MM.1S (cell line): ENCODE results near the gene EZH1.

Experiments
- CTCF ChIP-seq: fragments of 300-600 bp; sonication (generic); IDR thresholded peaks from 2 replicates; pipeline ENCODE4 v1.5.1; 2016; ENCODE audit warnings: antibody characterized with exemption, low read length, mixed read lengths
- EZH2 ChIP-seq: fragments of 300-600 bp; sonication (generic); optimal IDR thresholded peaks from 2 replicates; pipeline ENCODE3; 2017; ENCODE audit warnings: low read depth, mild to moderate bottlenecking, antibody characterized with exemption, low read length, mixed read lengths

GRCh38 chr17:42699415-42699740, 45.5 kb downstream of the EZH1 start:
- no peak for TF ChIP-seq CTCF
- TF ChIP-seq EZH2 = no peak
